ENCODE measurements around the gene GZMA. TPM values are rescaled to one million over a fixed set of nuclear protein-coding genes. Genes with fewer than 3 reads are reported as not detected.

The GZMA gene
- total RNA-seq, 1 donor from 2014 or later = 8.8 TPM

- TF ChIP-seq CTCF (IDR thresholded peaks at IDR 0.05) = no peak
- H3K36me3 ChIP-seq = no peaks in the 10 kb centered on the region
- H3K9me3 ChIP-seq = no peaks in the 10 kb centered on the region
- no peaks in the 10 kb centered on the region for H3K27me3 ChIP-seq
- no peaks in the 10 kb centered on the region for H3K4me1 ChIP-seq
- H3K27ac ChIP-seq = no peak overlapping the region
- ATAC-seq (no peak), DNase-seq (no peak)
- H3K4me3 ChIP-seq = no peak overlapping the region
- intact Hi-C loops (cut with DNase I) = no loop called here
These were observed 37.9 kb upstream of the GZMA start for GRCh38 chr5:55064523-55064922.

- intact Hi-C loops (cut with DNase I) = no loop called here
- no peak for DNase-seq
- no peak for TF ChIP-seq CTCF (IDR thresholded peaks at IDR 0.05)
- Histone ChIP-seq H3K27me3 (no peaks in the 10 kb centered on the region), H3K4me1 (no peaks in the 10 kb centered on the region), H3K4me3 (no peak overlapping the region), H3K36me3 (no peaks in the 10 kb centered on the region), H3K27ac (no peak overlapping the region), H3K9me3 (no peaks in the 10 kb centered on the region)
- no peak for ATAC-seq
These were observed 36.2 kb upstream of the GZMA start for GRCh38 chr5:55066277-55066676.

GRCh38 chr5:55070968-55071367 lies 31.5 kb upstream of the GZMA start:
- ATAC-seq = no peak
- intact Hi-C loops (cut with DNase I) = no loop called here
- no peak for TF ChIP-seq CTCF (IDR thresholded peaks at IDR 0.05)
- Histone ChIP-seq H3K9me3 (no peaks in the 10 kb centered on the region), H3K36me3 (no peaks in the 10 kb centered on the region), H3K4me3 (no peak overlapping the region), H3K4me1 (no peaks in the 10 kb centered on the region), H3K27me3 (no peaks in the 10 kb centered on the region), H3K27ac (no peak overlapping the region)
- no peak for DNase-seq

GRCh38 chr5:55071413-55071812 lies 31.0 kb upstream of the GZMA start:
- no peaks in the 10 kb centered on the region for H3K4me1 ChIP-seq
- H3K27ac ChIP-seq = no peak overlapping the region
- DNase-seq = no peak
- H3K4me3 ChIP-seq = no peak overlapping the region
- no peaks in the 10 kb centered on the region for H3K9me3 ChIP-seq
- no peaks in the 10 kb centered on the region for H3K27me3 ChIP-seq
- ATAC-seq = no peak
- no peak for TF ChIP-seq CTCF (IDR thresholded peaks at IDR 0.05)
- H3K36me3 ChIP-seq = no peaks in the 10 kb centered on the region
- intact Hi-C loops (cut with DNase I) = no loop called here

- no peak for ATAC-seq
- H3K4me1 ChIP-seq = no peaks in the 10 kb centered on the region
- no peak overlapping the region for H3K4me3 ChIP-seq
- no peak overlapping the region for H3K27ac ChIP-seq
- no peaks in the 10 kb centered on the region for H3K27me3 ChIP-seq
- no peaks in the 10 kb centered on the region for H3K36me3 ChIP-seq
- no peak for TF ChIP-seq CTCF (IDR thresholded peaks at IDR 0.05)
- DNase-seq = no peak
- intact Hi-C loops (cut with DNase I) = no loop called here
- H3K9me3 ChIP-seq = no peaks in the 10 kb centered on the region
These were observed 29.8 kb upstream of the GZMA start for GRCh38 chr5:55072666-55073065.

- ATAC-seq (no peak), DNase-seq (no peak)
- Histone ChIP-seq H3K9me3 (no peaks in the 10 kb centered on the region), H3K4me3 (no peak overlapping the region), H3K27me3 (no peaks in the 10 kb centered on the region), H3K36me3 (no peaks in the 10 kb centered on the region), H3K4me1 (no peaks in the 10 kb centered on the region), H3K27ac (no peak overlapping the region)
- no peak for TF ChIP-seq CTCF (IDR thresholded peaks at IDR 0.05)
- intact Hi-C loops (cut with DNase I) = no loop called here
These were observed 29.2 kb upstream of the GZMA start for GRCh38 chr5:55073211-55073610.

Data from upper lobe of right lung (tissue), 1 donor.